DOHH2 (cell line): ENCODE measurements around the gene AHI1.

Experiments
- H3F3A ChIP-seq: fragments of 200-600 bp; sonication (generic), shearing (Covaris generic); 2 replicates; pipeline ENCODE4 v1.6.0; 2016; ENCODE audit warnings: antibody characterized with exemption, mild to moderate bottlenecking; ENCODE audit not compliant: control insufficient read depth, insufficient read depth
- H3K27ac ChIP-seq: fragments of 200-600 bp; sonication (generic); 2 replicates; pipeline ENCODE4 v1.5.1; 2014; ENCODE audit warnings: low read depth, mild to moderate bottlenecking, low read length, moderate library complexity
- H3K27me3 ChIP-seq: fragments of 200-600 bp; sonication (generic); 2 replicates; pipeline ENCODE4 v1.6.1; 2014; ENCODE audit warnings: mild to moderate bottlenecking, low read length, mixed read lengths; ENCODE audit not compliant: control insufficient read depth
- H3K36me3 ChIP-seq: fragments of 200-600 bp; sonication (generic); 2 replicates; pipeline ENCODE4 v1.6.1; 2014; ENCODE audit warnings: mild to moderate bottlenecking, low read length, moderate library complexity, mixed read lengths; ENCODE audit not compliant: control insufficient read depth
- H3K4me1 ChIP-seq: fragments of 200-600 bp; sonication (generic); 2 replicates; pipeline ENCODE4 v1.6.1; 2014; ENCODE audit warnings: mild to moderate bottlenecking, low read length, mixed read lengths; ENCODE audit not compliant: control insufficient read depth
- H3K4me2 ChIP-seq: fragments of 200-600 bp; sonication (generic); 2 replicates; pipeline ENCODE4 v1.6.0; 2014; ENCODE audit warnings: mild to moderate bottlenecking, low read length, moderate library complexity
- H3K4me3 ChIP-seq: fragments of 200-600 bp; sonication (generic); 2 replicates; pipeline ENCODE4 v1.5.1; 2014; ENCODE audit warnings: mild to moderate bottlenecking, low read length, mixed read lengths
- H3K79me2 ChIP-seq: fragments of 200-600 bp; sonication (generic); 2 replicates; pipeline ENCODE4 v1.6.1; 2014; ENCODE audit warnings: mild to moderate bottlenecking, low read length, mixed read lengths; ENCODE audit not compliant: control insufficient read depth
- H3K9me2 ChIP-seq: fragments of 200-600 bp; sonication (generic); replicated peaks from 2 replicates; pipeline ENCODE4 v1.6.1; 2014; ENCODE audit warnings: mild to moderate bottlenecking, low read length, mixed read lengths; ENCODE audit not compliant: control insufficient read depth
- H3K9me3 ChIP-seq: fragments of 200-600 bp; sonication (generic); 2 replicates; pipeline ENCODE4 v1.6.1; 2014; ENCODE audit warnings: antibody characterized with exemption, low read length, mixed read lengths; ENCODE audit not compliant: control insufficient read depth, insufficient read depth
- H4K20me1 ChIP-seq: fragments of 200-600 bp; sonication (generic); 2 replicates; pipeline ENCODE4 v1.6.0; 2014; ENCODE audit warnings: low read depth, mild to moderate bottlenecking, antibody characterized with exemption, low read length, moderate library complexity; ENCODE audit not compliant: control insufficient read depth, insufficient read depth
- EZH2phosphoT487 ChIP-seq: fragments of 200-600 bp; sonication (generic); IDR thresholded peaks from 2 replicates; pipeline ENCODE4 v1.6.1; 2017; ENCODE audit warnings: borderline replicate concordance, mild to moderate bottlenecking, antibody characterized with exemption, low read length, moderate library complexity, mixed read lengths
- TF ChIP-seq, protein P1 (sequence below): fragments of 200-600 bp; sonication (generic); IDR thresholded peaks from one replicate; pipeline ENCODE4 v1.5.1; 2014; ENCODE audit warnings: antibody characterized with exemption, mild to moderate bottlenecking, low read depth, low read length; ENCODE audit not compliant: poor library complexity, severe bottlenecking

Gene AHI1

DNA sequence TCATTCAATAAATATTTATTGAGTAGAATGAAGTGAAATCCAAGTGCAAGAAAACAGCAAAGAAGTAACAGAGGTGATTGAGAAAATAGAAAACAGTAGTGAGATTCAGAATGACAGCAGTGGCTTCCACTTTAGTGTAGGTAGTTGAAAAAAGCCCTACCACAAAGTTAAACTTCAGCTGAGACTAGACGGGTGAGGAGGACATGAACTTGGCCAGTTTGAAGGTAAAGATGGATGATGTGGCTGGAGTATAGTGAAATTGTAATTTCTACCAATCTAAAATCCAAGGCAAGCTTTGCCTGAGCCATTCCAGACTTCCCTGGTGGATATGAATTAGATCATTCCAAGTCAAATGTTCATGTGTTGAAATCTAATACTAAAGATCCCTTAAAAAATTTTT lies 32.6 kb upstream of the AHI1 start:
- Histone ChIP-seq H3K9me2 (no peaks in the 10 kb centered on the region), H3K79me2 (no peaks in the 10 kb centered on the region), H3K4me1 (peaks cover 10% of the 10 kb centered on the region), H3K9me3 (peaks cover 12% of the 10 kb centered on the region; the same call in 1 of the 2 replicates), H3K27me3 (no peaks in the 10 kb centered on the region), H3K36me3 (no peaks in the 10 kb centered on the region), H3F3A (no peaks in the 10 kb centered on the region), H4K20me1 (no peaks in the 10 kb centered on the region), H3K4me3 (no peak overlapping the region), H3K27ac (no peak overlapping the region), H3K4me2 (no peak overlapping the region)
- TF ChIP-seq EZH2phosphoT487, result no peak
- TF ChIP-seq, protein P1, sequence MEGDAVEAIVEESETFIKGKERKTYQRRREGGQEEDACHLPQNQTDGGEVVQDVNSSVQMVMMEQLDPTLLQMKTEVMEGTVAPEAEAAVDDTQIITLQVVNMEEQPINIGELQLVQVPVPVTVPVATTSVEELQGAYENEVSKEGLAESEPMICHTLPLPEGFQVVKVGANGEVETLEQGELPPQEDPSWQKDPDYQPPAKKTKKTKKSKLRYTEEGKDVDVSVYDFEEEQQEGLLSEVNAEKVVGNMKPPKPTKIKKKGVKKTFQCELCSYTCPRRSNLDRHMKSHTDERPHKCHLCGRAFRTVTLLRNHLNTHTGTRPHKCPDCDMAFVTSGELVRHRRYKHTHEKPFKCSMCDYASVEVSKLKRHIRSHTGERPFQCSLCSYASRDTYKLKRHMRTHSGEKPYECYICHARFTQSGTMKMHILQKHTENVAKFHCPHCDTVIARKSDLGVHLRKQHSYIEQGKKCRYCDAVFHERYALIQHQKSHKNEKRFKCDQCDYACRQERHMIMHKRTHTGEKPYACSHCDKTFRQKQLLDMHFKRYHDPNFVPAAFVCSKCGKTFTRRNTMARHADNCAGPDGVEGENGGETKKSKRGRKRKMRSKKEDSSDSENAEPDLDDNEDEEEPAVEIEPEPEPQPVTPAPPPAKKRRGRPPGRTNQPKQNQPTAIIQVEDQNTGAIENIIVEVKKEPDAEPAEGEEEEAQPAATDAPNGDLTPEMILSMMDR, result no peak

DNA sequence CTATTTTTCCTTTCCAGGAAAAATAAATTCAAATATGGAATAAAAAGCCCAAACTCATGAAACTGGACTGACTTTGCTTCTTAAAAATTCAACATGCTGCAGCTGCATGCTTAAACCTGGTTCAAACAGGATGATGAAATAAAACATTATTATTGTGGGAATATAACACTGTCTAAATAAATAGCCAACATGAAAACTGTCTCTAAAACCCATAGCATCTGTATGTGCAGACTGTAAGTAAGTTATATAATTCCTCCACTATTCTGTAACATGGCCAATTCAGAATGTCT lies 30.4 kb upstream of the AHI1 start:
- Histone ChIP-seq H3K36me3 (no peaks in the 10 kb centered on the region), H3K9me2 (no peaks in the 10 kb centered on the region), H3K27me3 (no peaks in the 10 kb centered on the region), H3K9me3 (peaks cover 10% of the 10 kb centered on the region; the same call in 1 of the 2 replicates), H3F3A (no peaks in the 10 kb centered on the region), H3K4me1 (peaks cover 9% of the 10 kb centered on the region), H4K20me1 (no peaks in the 10 kb centered on the region), H3K79me2 (no peaks in the 10 kb centered on the region), H3K27ac (no peak overlapping the region), H3K4me2 (no peak overlapping the region), H3K4me3 (no peak overlapping the region)
- no peak for TF ChIP-seq EZH2phosphoT487
- TF ChIP-seq, protein P1, result no peak

DNA sequence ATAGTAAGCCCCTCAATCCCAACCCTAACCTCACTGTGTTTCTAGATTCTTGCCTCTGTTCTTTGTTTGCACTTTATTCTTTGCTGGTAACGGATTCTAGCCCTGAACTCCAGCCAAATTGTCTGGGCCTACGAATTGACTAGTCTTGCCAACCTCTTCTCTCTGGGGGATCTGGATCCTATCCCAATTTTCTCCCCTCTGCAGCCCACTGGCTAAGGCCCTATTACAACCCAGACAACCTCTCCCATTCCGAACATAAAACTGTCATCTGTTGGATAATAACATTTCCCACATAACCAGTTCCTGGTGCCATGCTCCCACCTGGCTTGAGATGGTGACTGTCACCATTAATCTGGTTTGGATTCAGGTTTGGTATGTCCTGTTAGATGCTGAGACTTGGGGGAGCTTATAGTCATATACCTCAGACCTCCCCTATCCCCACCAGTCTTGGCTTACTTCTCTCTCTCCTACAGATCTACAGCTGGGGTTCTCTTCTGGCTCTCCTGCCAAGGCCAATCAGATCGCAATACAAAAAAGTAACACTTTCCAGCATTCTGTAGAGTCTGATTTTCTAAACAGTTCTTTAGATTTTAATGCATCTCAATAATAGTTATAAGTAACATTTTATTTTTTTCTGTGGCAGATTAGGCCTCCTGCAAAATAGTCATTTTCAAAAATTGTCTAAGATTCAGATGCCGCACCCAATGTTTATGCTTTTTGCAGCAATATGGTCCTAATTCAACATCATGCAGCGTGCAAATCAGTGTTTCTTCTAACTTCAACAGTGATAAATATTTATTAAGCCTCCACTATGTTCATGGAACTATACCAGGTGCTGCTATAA lies 29.8 kb upstream of the AHI1 start:
- Histone ChIP-seq H3F3A (no peaks in the 10 kb centered on the region), H3K36me3 (no peaks in the 10 kb centered on the region), H4K20me1 (no peaks in the 10 kb centered on the region), H3K27ac (no peak overlapping the region), H3K9me3 (peaks cover 5% of the 10 kb centered on the region; the same call in 1 of the 2 replicates), H3K9me2 (no peaks in the 10 kb centered on the region), H3K27me3 (no peaks in the 10 kb centered on the region), H3K4me3 (no peak overlapping the region), H3K79me2 (no peaks in the 10 kb centered on the region), H3K4me2 (no peak overlapping the region), H3K4me1 (peaks cover 3% of the 10 kb centered on the region)
- no peak for TF ChIP-seq EZH2phosphoT487
- TF ChIP-seq, protein P1, result no peak
